Endodermal cell (in vitro differentiated cells): ENCODE measurements around the gene SPNS3. TPM values are rescaled to one million over a fixed set of nuclear protein-coding genes. Genes with fewer than 3 reads are reported as not detected.

ENCODE experiments used
- DNase-seq: peaks from one replicate; pipeline ENCODE4 v3.0.0-alpha.2; 2017
- H3K27ac ChIP-seq: 2 replicates; pipeline ENCODE4 v1.5.1; 2013; ENCODE audit warnings: mild to moderate bottlenecking, low read depth, low read length, moderate library complexity
- H3K27me3 ChIP-seq: 2 replicates; pipeline ENCODE4 v1.6.1; 2013; ENCODE audit warnings: mild to moderate bottlenecking, low read length, moderate library complexity; ENCODE audit not compliant: insufficient read depth, control insufficient read depth, poor library complexity, severe bottlenecking
- H3K36me3 ChIP-seq: 2 replicates; pipeline ENCODE4 v1.7.0; 2013; ENCODE audit warnings: mild to moderate bottlenecking, low read length, moderate library complexity; ENCODE audit not compliant: control insufficient read depth, insufficient read depth
- H3K4me1 ChIP-seq: one replicate; pipeline ENCODE4 v1.7.0; 2013; ENCODE audit warnings: low read length; ENCODE audit not compliant: control insufficient read depth, insufficient read depth
- H3K4me3 ChIP-seq: 2 replicates; pipeline ENCODE4 v1.5.1; 2013; ENCODE audit warnings: mild to moderate bottlenecking, low read length, moderate library complexity
- H3K9ac ChIP-seq: 2 replicates; pipeline ENCODE4 v1.6.1; 2013; ENCODE audit warnings: mild to moderate bottlenecking, low read length, moderate library complexity; ENCODE audit not compliant: poor library complexity, severe bottlenecking; ENCODE audit errors: extremely low read depth
- H3K9me3 ChIP-seq: 2 replicates; pipeline ENCODE4 v1.6.1; 2013; ENCODE audit warnings: mild to moderate bottlenecking, low read length, moderate library complexity; ENCODE audit not compliant: control insufficient read depth
- H3K27ac Mint-ChIP-seq: 2 replicates; pipeline ENCODE4 v1.8.0; 2020; ENCODE audit warnings: mixed read lengths
- H3K27me3 Mint-ChIP-seq: 2 replicates; pipeline ENCODE4 v1.8.0; 2021; ENCODE audit warnings: mild to moderate bottlenecking, mixed read lengths; ENCODE audit not compliant: insufficient read depth
- H3K36me3 Mint-ChIP-seq: 2 replicates; pipeline ENCODE4 v1.8.0; 2020; ENCODE audit warnings: low read depth, mixed read lengths
- H3K4me1 Mint-ChIP-seq: 2 replicates; pipeline ENCODE4 v1.8.0; 2020; ENCODE audit warnings: mixed read lengths
- H3K4me3 Mint-ChIP-seq: 2 replicates; pipeline ENCODE4 v1.8.0; 2020; ENCODE audit warnings: mild to moderate bottlenecking, moderate library complexity, mixed read lengths
- H3K9me3 Mint-ChIP-seq: 2 replicates; pipeline ENCODE4 v1.8.0; 2020; ENCODE audit warnings: mild to moderate bottlenecking, mixed read lengths
- CTCF ChIP-seq: fragments of 200-600 bp; sonication (generic); conservative IDR thresholded peaks from 2 replicates; pipeline ENCODE4 v1.5.0; 2021; ENCODE audit warnings: antibody characterized with exemption, mild to moderate bottlenecking
- WGBS, 2 experiments: methylation state at CpG; one replicate each; pipeline versions ENCODE4 v1.1.5 to v1.1.7; 2013; ENCODE audit warnings: missing lambda C conversion rate in 2 of 2, mixed read lengths in 1 of 2; ENCODE audit not compliant: insufficient coverage in 1 of 2, insufficient read length in 1 of 2; 5-methylcytosine and 5-hydroxymethylcytosine counted together
- total RNA-seq, 2 donors: library from RNA; stranded (reverse); fragmentation: NEBNext Ultra II Directional in 1 of 2; extraction: Animal tissue kit (Norgen Biotek cat#: 25700) in 1 of 2; gene quantifications; 2 replicates in 1 of 2; 3 replicates in 1 of 2; pipeline ENCODE4 v1.2.1, GENCODE V29; 2021

Gene SPNS3
- total RNA-seq, 2 donors from 2014 or later: not detected

- no peaks in the 10 kb centered on the region for H3K27me3 ChIP-seq
- H3K4me3 ChIP-seq: no peak overlapping the region
- H3K27me3 Mint-ChIP-seq: no peaks in the 10 kb centered on the region
- no peak for DNase-seq
- no peak for TF ChIP-seq CTCF
- no peaks in the 10 kb centered on the region for H3K9me3 Mint-ChIP-seq
- WGBS, 2 experiments: 89 to 92% methylated on average over 7 to 13 of the region's 13 CpGs
- no peaks in the 10 kb centered on the region for H3K9me3 ChIP-seq
- H3K4me1 Mint-ChIP-seq: no peaks in the 10 kb centered on the region
- no peak overlapping the region for H3K27ac Mint-ChIP-seq
- no peak overlapping the region for H3K4me3 Mint-ChIP-seq
- H3K27ac ChIP-seq: no peak overlapping the region
- H3K36me3 Mint-ChIP-seq: no peaks in the 10 kb centered on the region
- H3K4me1 ChIP-seq: no peaks in the 10 kb centered on the region
- H3K36me3 ChIP-seq: no peaks in the 10 kb centered on the region
- H3K9ac ChIP-seq: no peak overlapping the region
These were observed 12.0 kb downstream of the SPNS3 start for GRCh38 chr17:4445731-4446130.

DNA sequence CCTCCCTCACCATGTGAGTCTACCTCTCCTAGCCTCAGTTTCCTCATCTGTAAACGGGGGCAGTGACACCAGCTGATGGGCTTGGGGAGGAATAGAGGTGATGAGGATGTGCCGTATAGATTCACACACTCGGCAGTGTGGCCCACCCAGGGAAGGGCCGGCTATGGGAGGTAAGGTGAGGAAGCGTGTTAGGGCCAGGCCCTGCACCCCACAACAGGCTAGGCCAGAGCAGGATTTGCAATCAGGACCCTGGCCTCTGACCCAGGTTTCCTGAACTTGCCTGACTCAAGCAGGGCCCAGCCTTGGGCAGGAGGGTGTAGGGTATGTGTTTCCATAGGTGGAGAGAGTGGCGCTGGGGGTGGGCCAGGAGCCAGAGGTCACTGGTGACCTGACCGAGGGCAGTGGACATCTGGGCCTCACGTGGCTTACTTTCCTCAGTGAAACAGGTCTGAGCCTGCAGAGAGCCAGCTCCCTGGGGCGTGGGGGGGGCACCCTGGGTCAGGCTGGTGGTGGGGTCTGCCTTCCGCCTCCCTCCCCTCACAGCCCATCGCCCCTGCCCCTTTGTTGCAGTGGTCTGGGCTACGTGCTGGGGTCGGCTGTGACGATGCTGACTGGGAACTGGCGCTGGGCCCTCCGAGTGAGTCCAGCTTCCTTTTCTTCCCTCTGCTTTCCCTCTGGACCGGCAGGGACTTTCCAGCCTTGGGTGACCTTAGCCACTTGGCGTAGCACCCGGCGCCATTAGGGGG lies 12.8 kb downstream of the SPNS3 start:
- H3K9me3 Mint-ChIP-seq: no peaks in the 10 kb centered on the region
- no peak for DNase-seq
- 93% methylated on average over 16 to 20 of the region's 20 CpGs for WGBS, 2 experiments
- H3K27ac Mint-ChIP-seq: no peak overlapping the region
- Histone ChIP-seq H3K9me3 (no peaks in the 10 kb centered on the region), H3K27ac (no peak overlapping the region), H3K36me3 (no peaks in the 10 kb centered on the region), H3K27me3 (no peaks in the 10 kb centered on the region), H3K4me3 (no peak overlapping the region), H3K9ac (no peak overlapping the region), H3K4me1 (no peaks in the 10 kb centered on the region)
- no peaks in the 10 kb centered on the region for H3K36me3 Mint-ChIP-seq
- H3K4me1 Mint-ChIP-seq: no peaks in the 10 kb centered on the region
- H3K4me3 Mint-ChIP-seq: no peak overlapping the region
- TF ChIP-seq CTCF: no peak
- H3K27me3 Mint-ChIP-seq: no peaks in the 10 kb centered on the region

DNA sequence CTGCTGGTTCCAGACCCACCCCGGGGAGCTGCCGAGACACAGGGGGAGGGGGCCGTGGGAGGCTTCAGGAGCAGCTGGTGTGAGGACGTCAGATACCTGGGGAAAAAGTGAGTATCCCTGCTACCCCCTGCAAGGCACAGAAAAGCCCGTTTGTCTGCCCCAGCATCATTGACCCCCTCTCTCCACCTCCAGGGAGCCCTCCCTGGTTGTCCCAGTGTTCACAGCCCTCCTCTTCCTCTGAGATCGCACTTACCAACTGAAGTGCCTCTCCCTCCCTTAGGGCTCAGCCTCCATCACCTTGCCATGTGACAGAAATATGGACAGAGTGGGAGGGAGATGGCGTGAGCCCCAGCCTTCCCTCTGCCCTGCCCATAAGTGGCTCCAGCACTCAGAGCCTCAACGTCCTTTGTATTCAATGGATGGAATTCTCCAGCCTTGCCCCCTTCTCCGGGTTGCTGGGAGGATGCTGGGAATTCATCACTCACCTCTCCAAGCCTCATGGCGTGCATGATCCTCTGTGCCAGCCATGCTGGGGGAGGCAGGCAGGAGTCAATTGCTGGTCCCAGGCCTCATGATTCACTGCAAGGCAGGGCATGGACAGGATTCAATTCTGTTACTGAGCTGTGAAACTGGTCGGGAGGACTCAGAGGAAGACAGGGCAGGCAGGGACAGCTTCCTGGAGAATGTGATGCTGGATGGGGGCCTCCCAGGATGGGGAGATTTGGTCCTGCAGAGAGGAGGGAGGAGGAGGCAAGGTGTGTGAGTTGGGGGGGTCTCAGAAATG lies 14.6 kb downstream of the SPNS3 start:
- Mint-ChIP-seq H3K27ac (no peak overlapping the region), H3K27me3 (no peaks in the 10 kb centered on the region), H3K4me3 (no peak overlapping the region), H3K9me3 (no peaks in the 10 kb centered on the region), H3K4me1 (no peaks in the 10 kb centered on the region), H3K36me3 (no peaks in the 10 kb centered on the region)
- no peaks in the 10 kb centered on the region for H3K4me1 ChIP-seq
- H3K27ac ChIP-seq: no peak overlapping the region
- no peaks in the 10 kb centered on the region for H3K36me3 ChIP-seq
- no peak overlapping the region for H3K4me3 ChIP-seq
- DNase-seq: no peak
- no peaks in the 10 kb centered on the region for H3K9me3 ChIP-seq
- no peak overlapping the region for H3K9ac ChIP-seq
- no peak for TF ChIP-seq CTCF
- H3K27me3 ChIP-seq: no peaks in the 10 kb centered on the region
- WGBS, 2 experiments: 81 to 93% methylated on average over 4 to 11 of the region's 11 CpGs
